H1 (cell line): ENCODE data around the gene BRINP3. TPM values are rescaled to one million over a fixed set of nuclear protein-coding genes. Genes with fewer than 3 reads are reported as not detected.

ENCODE experiments used
- CTCF ChIA-PET: fragments of 300-600 bp; sonication (Branson Sonifier 250); formaldehyde crosslinking; loops from one replicate; lab custom pipeline; 2021; ENCODE audit not compliant: partially characterized antibody; lab: Charles Lee
- POLR2A ChIA-PET: fragments of 300-600 bp; sonication (Branson Sonifier 250); formaldehyde crosslinking; loops from one replicate; lab custom pipeline; 2021; ENCODE audit warnings: inconsistent platforms; ENCODE audit not compliant: partially characterized antibody; lab: Charles Lee
- DNase-seq, 2 experiments: peaks; one replicate each; pipeline versions ENCODE4 v3.0.0 to v3.0.0-alpha.2; 2010 to 2022; ENCODE audit warnings: low spot score in 2 of 2, low read depth in 1 of 2, mixed read lengths in 1 of 2
- FAIRE-seq: peaks from 2 replicates; lab custom pipeline; 2011; peaks lifted over from hg19 to GRCh38; lab: Jason Lieb, UNC
- H2AFZ ChIP-seq: 2 replicates; pipeline ENCODE4 v1.8.1; 2012; ENCODE audit warnings: low read length, inconsistent platforms
- H2AK5ac ChIP-seq: 2 replicates; pipeline ENCODE4 v1.6.1; 2013; ENCODE audit warnings: low read depth, low read length
- H2BK120ac ChIP-seq: replicated peaks from 2 replicates; pipeline ENCODE3; 2013; ENCODE audit warnings: low read depth, low read length, inconsistent platforms
- H2BK12ac ChIP-seq: 2 replicates; pipeline ENCODE4 v1.6.1; 2013; ENCODE audit warnings: low read depth, low read length
- H2BK15ac ChIP-seq: 2 replicates; pipeline ENCODE4 v1.6.1; 2013; ENCODE audit warnings: low read length
- H2BK20ac ChIP-seq: 2 replicates; pipeline ENCODE4 v1.6.1; 2013; ENCODE audit warnings: low read length
- H2BK5ac ChIP-seq: 2 replicates; pipeline ENCODE4 v1.6.1; 2013; ENCODE audit warnings: low read depth, low read length
- H3K14ac ChIP-seq: 2 replicates; pipeline ENCODE4 v1.6.1; 2013; ENCODE audit warnings: inconsistent platforms; ENCODE audit not compliant: insufficient read length
- H3K18ac ChIP-seq: 2 replicates; pipeline ENCODE4 v1.6.1; 2013; ENCODE audit warnings: low read length; ENCODE audit errors: extremely low read depth
- H3K23ac ChIP-seq: 2 replicates; pipeline ENCODE4 v1.6.1; 2013; ENCODE audit warnings: inconsistent platforms; ENCODE audit not compliant: insufficient read length
- H3K23me2 ChIP-seq: 2 replicates; pipeline ENCODE4 v1.6.1; 2013; ENCODE audit warnings: low read depth, low read length
- H3K27ac ChIP-seq: 2 replicates; pipeline ENCODE4 v1.6.1; 2011; ENCODE audit warnings: low read depth, low read length, inconsistent platforms
- H3K27me3 ChIP-seq, 4 experiments: replicated peaks in 1 of 4; 1 replicate in 1 of 4; 2 replicates in 3 of 4; pipeline versions ENCODE4 v1.6.1 to v1.8.1; 2011 to 2013; ENCODE audit warnings: low read length in 3 of 4, mild to moderate bottlenecking in 3 of 4, inconsistent platforms in 2 of 4, mixed read lengths in 2 of 4, moderate library complexity in 1 of 4; ENCODE audit not compliant: control insufficient read depth in 3 of 4, insufficient read depth in 3 of 4; ENCODE audit errors: extremely low read depth in 1 of 4
- H3K36me3 ChIP-seq, 4 experiments: 2 replicates each; pipeline versions ENCODE4 v1.6.1 to v1.8.1; 2011 to 2013; ENCODE audit warnings: mild to moderate bottlenecking in 4 of 4, low read length in 3 of 4, moderate library complexity in 2 of 4, control low read depth in 1 of 4, inconsistent platforms in 1 of 4; ENCODE audit not compliant: insufficient read depth in 4 of 4, control insufficient read depth in 2 of 4
- H3K4ac ChIP-seq: replicated peaks from 2 replicates; pipeline ENCODE3; 2013; ENCODE audit warnings: low read length, low read depth, mixed read lengths, inconsistent platforms; ENCODE audit not compliant: insufficient read length
- H3K4me1 ChIP-seq, 4 experiments: replicated peaks in 1 of 4; 1 replicate in 1 of 4; 2 replicates in 3 of 4; pipeline versions ENCODE4 v1.6.1 to v1.8.1; 2011 to 2013; ENCODE audit warnings: low read length in 3 of 4, inconsistent platforms in 2 of 4, mixed read lengths in 1 of 4; ENCODE audit not compliant: insufficient read depth in 4 of 4, control insufficient read depth in 3 of 4
- H3K4me2 ChIP-seq, 2 experiments: 2 replicates each; pipeline versions ENCODE4 v1.6.1 to v1.8.1; 2011 to 2013; ENCODE audit warnings: low read depth in 2 of 2, low read length in 2 of 2, control low read depth in 1 of 2, inconsistent platforms in 1 of 2, mild to moderate bottlenecking in 1 of 2; ENCODE audit not compliant: insufficient read depth in 1 of 2
- H3K4me3 ChIP-seq, 4 experiments: fragments of 200-600, 300-600 bp in 1 of 4; sonication (generic), shearing (Covaris generic), sonication (Bioruptor Twin) in 1 of 4; 2 replicates each; pipeline versions ENCODE4 v1.5.1 to v1.8.1; 2011 to 2016; ENCODE audit warnings: low read length in 4 of 4, low read depth in 3 of 4, control low read depth in 2 of 4, inconsistent platforms in 2 of 4, mild to moderate bottlenecking in 2 of 4, mixed read lengths in 1 of 4, moderate library complexity in 1 of 4; ENCODE audit not compliant: insufficient read depth in 2 of 4; ENCODE audit errors: extremely low read depth in 1 of 4
- H3K56ac ChIP-seq: replicated peaks from 2 replicates; pipeline ENCODE3; 2013; ENCODE audit warnings: low read depth, mild to moderate bottlenecking, mixed read lengths, low read length, inconsistent platforms; ENCODE audit not compliant: insufficient read length
- H3K79me1 ChIP-seq: 2 replicates; pipeline ENCODE4 v1.6.1; 2013; ENCODE audit warnings: low read depth, low read length, control low read depth
- H3K79me2 ChIP-seq, 2 experiments: 2 replicates each; pipeline versions ENCODE4 v1.6.1 to v1.8.1; 2012 to 2013; ENCODE audit warnings: low read length in 2 of 2, mild to moderate bottlenecking in 2 of 2, inconsistent platforms in 1 of 2; ENCODE audit not compliant: insufficient read depth in 2 of 2, control insufficient read depth in 1 of 2
- H3K9ac ChIP-seq, 4 experiments: replicated peaks in 1 of 4; 1 replicate in 1 of 4; 2 replicates in 3 of 4; pipeline versions ENCODE4 v1.6.1 to v1.8.1; 2011 to 2013; ENCODE audit warnings: low read depth in 3 of 4, low read length in 3 of 4, control low read depth in 2 of 4, mild to moderate bottlenecking in 2 of 4, moderate library complexity in 2 of 4, inconsistent platforms in 1 of 4; ENCODE audit errors: extremely low read depth in 1 of 4
- H3K9me3 ChIP-seq, 2 experiments: 2 replicates each; pipeline versions ENCODE4 v1.6.1 to v1.8.1; 2012 to 2013; ENCODE audit warnings: mild to moderate bottlenecking in 2 of 2, moderate library complexity in 2 of 2, control low read depth in 1 of 2, inconsistent platforms in 1 of 2, low read depth in 1 of 2, low read length in 1 of 2, mixed read lengths in 1 of 2; ENCODE audit not compliant: insufficient read depth in 2 of 2
- H4K20me1 ChIP-seq, 2 experiments: replicated peaks in 1 of 2; 2 replicates each; pipeline versions ENCODE3 to v1.8.1; 2011 to 2013; ENCODE audit warnings: inconsistent platforms in 2 of 2, low read length in 2 of 2, mild to moderate bottlenecking in 1 of 2; ENCODE audit not compliant: insufficient read depth in 2 of 2, control insufficient read depth in 1 of 2
- H4K5ac ChIP-seq: 2 replicates; pipeline ENCODE4 v1.6.1; 2013; ENCODE audit warnings: low read length, low read depth, mixed read lengths, inconsistent platforms; ENCODE audit not compliant: insufficient read length
- H4K8ac ChIP-seq: 2 replicates; pipeline ENCODE4 v1.8.0; 2013; ENCODE audit warnings: mild to moderate bottlenecking, moderate library complexity, low read length, inconsistent platforms; ENCODE audit not compliant: insufficient read depth; ENCODE audit errors: extremely low read depth
- H4K91ac ChIP-seq: replicated peaks from 2 replicates; pipeline ENCODE3; 2013; ENCODE audit warnings: low read length, mixed read lengths, inconsistent platforms; ENCODE audit not compliant: insufficient read length
- CBX8 ChIP-seq: fragments of 300-800, 300-1000 bp; sonication (generic); IDR thresholded peaks from 2 replicates; pipeline ENCODE4 v1.7.1; 2016; ENCODE audit warnings: low read depth, low read length, borderline replicate concordance
- CHD2 ChIP-seq: IDR thresholded peaks from 2 replicates; pipeline ENCODE4 v1.6.1; 2012; ENCODE audit warnings: low read length, improper control_type of control experiment
- HDAC2 ChIP-seq, 2 experiments: fragments of 300-600 bp in 1 of 2; sonication (generic) in 1 of 2; IDR thresholded peaks; 2 replicates each; pipeline ENCODE4 v1.6.1; 2011 to 2012; ENCODE audit warnings: low read depth in 2 of 2, low read length in 2 of 2, mild to moderate bottlenecking in 2 of 2, moderate library complexity in 2 of 2, borderline replicate concordance in 1 of 2, inconsistent platforms in 1 of 2
- JUN ChIP-seq: IDR thresholded peaks from 2 replicates; pipeline ENCODE4 v1.6.1; 2011; ENCODE audit warnings: low read depth, mild to moderate bottlenecking, improper control_type of control experiment, low read length
- KDM4A ChIP-seq: IDR thresholded peaks from one replicate; pipeline ENCODE4 v1.7.1; 2012; ENCODE audit warnings: low read depth, mild to moderate bottlenecking, moderate library complexity, low read length, inconsistent platforms; ENCODE audit not compliant: severe bottlenecking
- MAX ChIP-seq: IDR thresholded peaks from 2 replicates; pipeline ENCODE4 v1.6.1; 2012; ENCODE audit warnings: inconsistent platforms
- RNF2 ChIP-seq: fragments of 200-900, 300-1000 bp; sonication (generic); IDR thresholded peaks from 2 replicates; pipeline ENCODE4 v1.7.1; 2016; ENCODE audit warnings: borderline replicate concordance, low read depth, mild to moderate bottlenecking, antibody characterized with exemption, low read length; ENCODE audit not compliant: poor library complexity, severe bottlenecking; ENCODE audit errors: missing control alignments
- RXRA ChIP-seq: IDR thresholded peaks from 2 replicates; pipeline ENCODE4 v1.6.1; 2011; ENCODE audit warnings: low read depth, mild to moderate bottlenecking, low read length, moderate library complexity; ENCODE audit not compliant: insufficient read depth
- SAP30 ChIP-seq: fragments of 300-600 bp; sonication (generic); IDR thresholded peaks from 2 replicates; pipeline ENCODE4 v1.7.1; 2012; ENCODE audit warnings: low read length, moderate library complexity, mild to moderate bottlenecking, inconsistent platforms; ENCODE audit not compliant: insufficient read depth, insufficient replicate concordance
- TAF7 ChIP-seq: optimal IDR thresholded peaks from 2 replicates; pipeline ENCODE3; 2011; ENCODE audit warnings: low read depth, mild to moderate bottlenecking, inconsistent platforms, low read length, moderate library complexity, borderline replicate concordance
- TBP ChIP-seq: IDR thresholded peaks from 2 replicates; pipeline ENCODE4 v1.6.1; 2011; ENCODE audit warnings: low read depth, low read length, improper control_type of control experiment
- TEAD4 ChIP-seq: IDR thresholded peaks from 2 replicates; pipeline ENCODE4 v1.6.1; 2012; ENCODE audit warnings: low read depth, low read length, inconsistent platforms, mixed read lengths
- YY1 ChIP-seq: IDR thresholded peaks from 2 replicates; pipeline ENCODE4 v1.6.1; 2011; ENCODE audit warnings: low read depth, mild to moderate bottlenecking, low read length
- ZNF274 ChIP-seq: IDR thresholded peaks from 2 replicates; pipeline ENCODE4 v1.7.0; 2012; ENCODE audit warnings: low read length, borderline replicate concordance; ENCODE audit errors: extremely low read depth
- WGBS, 2 experiments: shearing (Covaris generic) in 1 of 2; methylation state at CpG; one replicate each; pipeline versions ENCODE4 v1.1.6 to v1.1.7; 2013 to 2015; ENCODE audit warnings: low lambda C conversion rate in 2 of 2, mixed read lengths in 2 of 2, inconsistent platforms in 1 of 2, low coverage in 1 of 2, missing lambda C conversion rate in 1 of 2; ENCODE audit not compliant: insufficient replicate concordance in 2 of 2, insufficient coverage in 1 of 2, insufficient read length in 1 of 2; ENCODE audit errors: extremely low coverage in 1 of 2, missing lambda C conversion rate in 1 of 2; 5-methylcytosine and 5-hydroxymethylcytosine counted together
- polyA plus RNA-seq, 7 experiments: library from polyadenylated mRNA; depleted of rRNA in 3 of 7; stranded (reverse) in 5 of 7; unstranded in 2 of 7; fragments of >200 nt in 5 of 7; fragments of 200-250 nt in 2 of 7; gene quantifications; 1 replicate in 5 of 7; 2 replicates in 1 of 7; 4 replicates in 1 of 7; pipeline versions ENCODE4 v1.2.1 to v1.2.3, GENCODE V29; 2011 to 2013; ENCODE audit warnings: missing spikeins in 2 of 7, mixed read lengths in 2 of 7
- total RNA-seq: library from RNA; stranded (reverse); fragmentation: NEBNext Ultra II Directional; extraction: Animal tissue kit (Norgen Biotek cat#: 25700); gene quantifications from 2 replicates; pipeline ENCODE4 v1.2.1, GENCODE V29; 2021

Gene BRINP3
- total and polyA plus RNA-seq, 2 of the 8 experiments (the other 6 are each of a cell fraction or from before 2014, with no cell fraction given), result not detected

DNA sequence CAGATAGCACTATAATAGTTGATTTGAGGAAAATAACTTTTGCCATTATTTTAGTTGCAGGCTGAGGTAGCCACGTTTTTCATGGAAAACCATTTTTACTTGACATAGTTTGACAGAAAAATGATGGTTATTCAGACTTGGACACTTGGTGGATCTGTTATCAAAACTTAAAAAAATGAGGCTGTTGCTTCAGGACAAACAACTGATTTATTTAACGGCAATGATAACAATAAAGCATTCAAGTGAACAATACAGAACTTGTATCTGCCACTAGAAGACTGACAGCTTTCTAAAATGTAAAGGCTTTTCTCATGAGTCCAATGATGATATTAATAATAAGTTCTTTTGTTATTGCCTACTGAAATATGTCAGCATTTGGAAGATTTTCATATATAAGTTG, 322.9 kb downstream of the BRINP3 start:
- Histone ChIP-seq H3K4me3 (no peak overlapping the region), H3K18ac (no peak overlapping the region), H3K56ac (no peak overlapping the region), H2BK15ac (no peak overlapping the region), H3K79me1 (no peaks in the 10 kb centered on the region), H3K4ac (no peak overlapping the region), H2BK120ac (no peak overlapping the region), H3K36me3 (no peaks in the 10 kb centered on the region), H2BK5ac (no peak overlapping the region), H2BK20ac (no peak overlapping the region), H2BK12ac (no peak overlapping the region), H4K8ac (no peak overlapping the region), H2AK5ac (no peak overlapping the region), H4K20me1 (no peaks in the 10 kb centered on the region), H4K5ac (no peak overlapping the region), H3K23me2 (no peaks in the 10 kb centered on the region), H3K9ac (no peak overlapping the region), H3K4me2 (no peak overlapping the region), H3K79me2 (no peaks in the 10 kb centered on the region), H3K27ac (no peak overlapping the region), H2AFZ (no peak overlapping the region), H3K23ac (no peak overlapping the region), H3K4me1 (no peaks in the 10 kb centered on the region), H4K91ac (no peak overlapping the region), H3K27me3 (no peaks in the 10 kb centered on the region), H3K14ac (no peak overlapping the region), H3K9me3 (no peaks in the 10 kb centered on the region)
- ChIA-PET POLR2A (no interaction called here), CTCF (no interaction called here)
- DNase-seq, result no peak
- FAIRE-seq, result no peak
- 79% methylated on average over 2 of the region's 2 CpGs; no CpG with 5 or more reads in 1 of the 2 experiments for WGBS, 2 experiments
- TF ChIP-seq TAF7 (no peak), ZNF274 (no peak), HDAC2 (IDR thresholded peaks at IDR 0.05; ENCODE audit: borderline replicate concordance in 1 of 2, low read depth in 2 of 2, low read length in 2 of 2) (no peak), KDM4A (no peak), CHD2 (no peak), TBP (no peak), CBX8 (no peak), TEAD4 (no peak), YY1 (no peak), JUN (no peak), RNF2 (no peak), MAX (no peak), SAP30 (no peak), RXRA (no peak)
